Kidney glomerular epithelial cell (primary cell): ENCODE data around the gene TNS1.

ENCODE experiments used
- DNase-seq: peaks from one replicate; lab custom pipeline; 2025; lab: John Stamatoyannopoulos, UW

The TNS1 gene

GRCh38 chr2:217870528-217871011 is 132.2 kb downstream of the TNS1 start:
- no peak for DNase-seq

DNA sequence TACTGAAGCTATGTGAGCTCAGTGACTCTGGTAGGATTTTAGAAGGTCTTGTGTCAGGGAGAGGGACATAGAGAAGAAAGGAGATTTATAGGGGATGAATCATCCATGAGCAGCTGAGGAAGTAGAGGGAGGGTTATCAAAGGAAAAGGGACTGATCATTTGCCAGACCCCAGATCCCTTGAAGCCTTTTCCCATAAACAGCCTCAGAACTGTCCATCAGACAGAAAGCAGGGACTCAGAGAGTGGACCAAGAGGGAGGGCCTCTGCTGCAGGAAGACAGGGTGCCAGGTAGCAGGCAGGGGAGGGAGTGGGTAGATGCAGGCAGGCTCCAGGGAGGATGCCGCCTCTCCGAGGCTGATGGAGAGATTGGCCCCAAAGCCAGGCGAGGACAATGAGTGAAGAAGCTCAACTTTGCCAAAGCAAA is 133.9 kb downstream of the TNS1 start:
- DNase-seq, result no peak

DNA sequence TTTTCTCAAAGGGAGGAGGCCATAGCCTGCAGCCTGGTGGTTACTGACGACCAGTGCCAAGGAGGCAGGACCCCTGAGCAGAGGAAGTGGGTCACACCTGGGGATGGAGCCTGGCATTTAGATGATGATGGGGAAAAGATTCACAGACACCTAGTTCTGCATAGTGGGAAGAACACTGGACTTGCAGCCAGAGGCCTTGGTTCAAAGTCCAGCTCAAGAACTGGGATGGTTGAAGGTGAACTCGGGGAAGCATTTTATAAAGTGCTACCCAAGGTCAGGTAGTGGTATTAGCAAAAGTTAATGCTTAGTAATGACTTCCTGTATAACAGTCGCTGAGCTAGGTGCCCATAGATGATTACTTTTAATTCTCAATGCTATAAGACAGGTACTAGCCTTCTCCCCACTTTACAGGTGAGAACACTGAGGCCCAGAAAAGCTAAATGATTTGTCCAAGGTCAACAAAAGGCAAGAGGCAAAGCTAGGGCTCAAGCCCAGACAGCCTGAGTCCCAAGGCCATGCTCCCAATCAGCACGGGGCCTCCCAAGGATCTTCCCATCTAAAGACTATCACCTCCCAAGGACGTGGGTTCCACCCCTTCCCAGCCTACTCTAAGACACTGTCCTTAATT is 134.4 kb downstream of the TNS1 start:
- no peak for DNase-seq

- DNase-seq, result no peak
Measured at GRCh38 chr2:217866457-217866856, 136.3 kb downstream of the TNS1 start.

DNA sequence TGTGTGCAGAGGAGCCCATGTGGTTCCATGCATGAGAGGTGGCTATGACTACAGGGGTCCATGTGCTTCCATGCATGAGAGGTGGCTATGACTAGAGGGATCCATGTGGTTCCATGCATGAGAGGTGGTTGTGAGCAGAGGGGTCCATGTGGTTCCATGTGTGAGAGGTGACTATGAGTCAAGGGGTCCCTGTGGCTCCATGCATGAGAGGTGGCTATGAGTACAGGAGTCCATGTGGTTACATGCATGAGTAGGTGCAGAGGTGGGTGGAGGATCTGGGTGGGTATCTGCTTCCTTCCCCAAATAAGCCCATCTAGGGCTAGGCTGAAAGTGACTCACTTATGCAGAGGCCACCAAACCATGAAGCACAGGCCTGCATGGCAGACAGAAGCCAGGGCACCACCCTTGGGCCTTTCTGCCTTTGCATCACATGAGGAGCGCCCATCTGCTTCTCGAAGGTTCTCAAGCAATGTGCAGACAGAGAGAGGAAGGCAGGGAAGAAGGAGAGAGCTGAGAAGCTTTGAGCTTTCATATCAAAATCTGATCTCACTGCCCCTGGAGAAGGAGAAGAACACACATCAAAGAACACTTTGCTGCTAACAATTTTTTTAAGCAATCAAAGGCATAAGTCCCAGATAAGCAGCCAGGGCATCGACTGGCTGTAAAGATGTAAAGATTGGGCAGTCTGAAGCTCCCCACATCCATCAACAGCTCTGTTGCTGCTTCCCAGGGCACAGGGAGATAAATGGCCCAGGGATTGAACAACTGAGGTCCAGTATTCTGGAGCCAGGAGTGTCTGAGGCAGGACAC is 137.6 kb downstream of the TNS1 start:
- DNase-seq, result peak; percentile 62

GRCh38 chr2:217863883-217864282 is 138.9 kb downstream of the TNS1 start:
- DNase-seq, result no peak

DNA sequence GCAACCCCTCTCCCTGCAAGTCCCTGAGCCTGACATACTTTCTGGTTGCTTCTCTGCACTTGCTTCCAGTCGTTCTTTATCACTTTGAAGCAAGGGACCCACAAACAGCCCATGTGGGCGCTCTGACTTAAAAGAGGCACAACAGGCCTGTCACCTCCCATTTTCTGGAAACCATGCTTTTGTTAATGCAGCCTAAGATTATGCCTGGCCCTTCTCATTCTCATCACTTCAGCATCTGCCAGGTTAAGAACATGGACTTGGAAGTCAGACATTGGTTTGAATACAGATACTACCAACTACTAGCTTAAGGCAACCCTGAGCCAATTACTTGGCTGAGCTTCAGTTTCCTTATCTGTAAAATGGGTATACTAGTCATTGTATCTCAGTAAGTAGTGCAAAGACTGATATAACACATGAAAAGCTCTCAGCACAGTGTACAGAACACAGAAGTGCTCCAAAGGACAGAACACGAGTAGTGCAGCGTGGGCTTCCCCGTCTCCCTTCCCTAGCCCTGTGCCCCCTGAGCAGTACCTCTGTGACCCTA is 141.4 kb downstream of the TNS1 start:
- DNase-seq, result no peak

DNA sequence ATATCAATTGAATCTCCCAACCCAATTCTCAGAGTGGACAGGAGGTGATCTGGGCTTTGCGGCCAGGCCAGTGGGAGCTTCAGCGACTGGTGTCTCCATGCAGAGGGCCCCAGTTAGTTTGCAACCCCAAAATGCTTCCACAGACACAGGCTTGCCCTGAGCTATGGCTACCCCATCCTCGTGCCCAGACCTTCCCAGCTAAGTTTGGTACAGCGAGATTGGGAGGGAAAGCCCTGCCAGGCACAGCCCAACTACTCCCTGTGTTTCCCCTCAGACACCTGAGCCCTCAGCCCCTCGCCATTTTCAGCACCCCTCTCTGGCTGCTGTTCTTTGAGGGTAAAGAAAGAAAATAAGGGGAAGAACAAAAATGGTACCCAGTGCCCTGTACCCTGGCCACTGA is 142.9 kb downstream of the TNS1 start:
- DNase-seq, result no peak

DNA sequence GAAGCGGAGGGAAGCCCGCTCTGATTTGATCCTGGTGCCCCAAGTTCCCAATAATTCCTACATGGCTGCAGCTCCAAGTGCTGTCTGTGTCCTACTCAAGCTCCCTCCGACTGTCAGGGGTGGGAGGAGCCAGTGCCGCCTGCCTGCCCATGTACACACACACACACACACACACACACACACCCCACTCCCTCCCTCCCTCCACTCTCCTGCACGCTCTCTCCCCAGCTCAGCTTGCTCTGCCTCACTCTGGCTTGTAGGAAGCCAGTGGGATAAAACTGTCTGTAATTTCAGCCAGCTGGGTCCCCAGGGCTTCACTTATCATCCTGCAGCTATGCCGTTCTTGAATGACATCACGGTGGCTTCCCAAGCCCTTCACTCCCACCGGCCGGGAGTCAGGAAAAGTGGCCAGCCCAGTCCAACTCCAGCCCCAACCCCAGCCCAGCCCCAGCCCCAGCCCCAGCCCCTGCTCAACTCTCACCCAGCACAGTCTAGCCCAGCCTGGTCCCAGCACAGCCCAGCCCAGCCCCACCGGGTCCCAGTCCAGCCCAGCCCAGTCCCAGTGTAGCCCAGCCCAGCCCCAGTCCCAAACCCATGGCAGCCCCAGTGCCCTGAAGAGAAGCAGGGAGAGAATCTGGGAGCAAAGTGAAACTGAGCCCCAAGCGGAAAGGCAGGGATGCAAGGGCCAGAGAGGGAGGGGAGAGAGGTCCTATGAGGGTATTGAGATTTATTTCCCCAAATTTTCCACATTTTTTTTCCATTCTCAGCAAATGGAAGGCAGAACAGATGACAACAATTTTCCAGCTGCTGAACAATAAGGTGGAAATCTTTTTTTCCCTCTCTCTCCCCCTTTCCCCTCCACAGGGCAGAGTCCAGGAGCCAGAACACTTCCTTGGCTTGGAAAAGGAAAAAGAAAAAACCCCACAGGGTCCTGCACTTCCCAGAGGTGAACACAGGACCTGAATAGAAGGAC is 144.0 kb downstream of the TNS1 start:
- DNase-seq, result peak; percentile 16

- no peak for DNase-seq
Measured at GRCh38 chr2:217857624-217858506, 144.9 kb downstream of the TNS1 start.

- no peak for DNase-seq
Measured at GRCh38 chr2:217856871-217857270, 145.9 kb downstream of the TNS1 start.

GRCh38 chr2:217856159-217856558 is 146.6 kb downstream of the TNS1 start:
- no peak for DNase-seq

- no peak for DNase-seq
Measured at GRCh38 chr2:217854684-217855420, 147.9 kb downstream of the TNS1 start.

GRCh38 chr2:217853961-217854360 is 148.8 kb downstream of the TNS1 start:
- DNase-seq, result no peak

DNA sequence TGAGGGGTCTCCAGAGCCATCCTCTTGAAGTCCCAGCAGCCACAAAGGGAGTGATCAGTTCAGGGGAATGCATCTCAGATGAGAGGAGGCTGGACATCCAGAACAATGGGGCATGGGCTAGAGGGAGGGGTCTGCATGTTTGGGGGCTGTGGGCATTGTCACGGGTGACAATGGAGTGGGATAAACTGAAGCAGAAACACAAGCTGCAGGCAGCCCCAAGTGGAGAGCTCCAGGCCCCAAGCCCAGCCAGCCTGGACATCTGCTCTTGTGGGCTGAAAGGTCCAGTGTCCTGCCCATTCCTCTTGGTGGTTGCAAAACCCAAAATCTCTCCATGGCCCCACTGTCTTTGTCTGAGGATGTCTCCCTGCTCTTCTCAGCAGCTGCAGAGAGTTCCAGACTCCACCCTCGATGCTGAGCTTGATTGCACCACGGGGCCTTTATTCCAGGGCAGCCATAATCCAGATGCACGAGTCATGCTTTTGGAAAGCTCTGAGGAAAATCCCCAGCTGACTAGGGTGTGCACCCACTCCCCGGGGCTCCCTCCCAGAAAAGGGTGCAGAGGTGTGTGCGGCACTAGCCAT is 149.4 kb downstream of the TNS1 start:
- no peak for DNase-seq

DNA sequence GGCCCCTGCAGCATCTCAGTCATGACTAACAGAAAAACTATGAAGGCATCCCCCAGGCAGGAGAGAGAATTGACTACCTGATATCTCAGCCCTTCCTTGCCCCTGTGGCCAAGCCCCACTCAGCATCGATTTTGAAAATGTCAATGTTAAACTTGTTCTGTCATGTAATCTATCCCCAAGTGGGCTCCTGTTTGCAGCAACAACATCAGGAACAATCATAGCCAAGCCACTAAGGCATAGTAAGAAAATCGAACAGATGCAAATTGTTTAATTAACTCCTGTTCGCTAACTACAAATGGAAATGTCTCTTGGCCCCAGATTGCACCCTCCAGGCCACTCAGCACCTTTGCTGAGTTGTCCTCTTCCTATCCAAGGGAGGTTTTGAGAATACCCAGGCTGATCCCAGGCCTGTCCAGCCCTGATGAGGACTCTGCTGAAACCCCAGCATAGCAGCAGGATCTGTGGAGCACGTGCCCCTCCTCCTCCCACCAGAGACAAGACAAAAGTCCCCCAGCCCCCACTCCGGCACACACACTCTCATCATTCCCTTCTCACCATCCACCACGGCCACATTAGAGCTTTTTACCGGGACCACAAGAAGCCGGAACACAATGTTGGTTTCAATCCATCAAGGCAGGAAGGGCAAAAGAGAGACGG is 150.1 kb downstream of the TNS1 start:
- no peak for DNase-seq

DNA sequence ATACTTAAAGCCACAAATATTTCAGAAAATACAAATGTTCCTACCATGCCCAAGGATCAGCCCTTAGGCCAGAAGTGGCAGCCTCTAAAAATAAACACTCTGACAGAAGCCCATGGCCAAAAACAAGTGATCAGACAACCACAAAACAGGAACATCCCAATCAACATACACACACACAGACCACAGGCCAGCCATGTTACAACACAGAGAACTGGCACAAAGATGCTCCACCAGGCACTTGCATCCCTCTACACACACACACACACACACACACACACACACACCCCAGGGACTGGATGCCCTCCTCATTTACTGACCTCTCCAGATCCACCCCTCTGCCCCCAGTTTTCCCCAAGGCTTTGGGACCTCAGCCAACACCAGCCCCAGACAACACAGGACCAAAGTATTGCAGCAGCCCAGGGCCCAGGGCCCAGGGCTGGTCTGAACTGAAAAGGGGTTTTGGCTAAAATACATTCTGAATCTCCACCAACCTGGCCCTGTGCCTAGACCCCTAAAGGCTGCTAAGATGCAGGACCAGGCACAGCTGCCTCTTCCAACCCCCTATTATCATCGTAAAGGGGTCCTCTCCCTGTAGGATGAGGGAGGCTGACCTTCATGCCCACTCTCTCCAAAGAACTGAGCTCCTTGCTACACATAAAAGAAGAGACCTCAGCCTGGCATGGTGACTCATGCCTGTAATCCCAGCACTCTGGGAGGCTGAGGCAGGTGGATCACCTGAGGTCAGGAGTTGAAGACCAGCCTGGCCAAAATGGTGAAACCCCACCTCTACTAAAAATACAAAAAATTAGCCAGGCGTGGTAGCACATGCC is 151.4 kb downstream of the TNS1 start:
- DNase-seq, result no peak

GRCh38 chr2:217849154-217849975 is 153.4 kb downstream of the TNS1 start:
- no peak for DNase-seq
